ENCODE results near the gene UMPS. TPM values are rescaled to one million over a fixed set of nuclear protein-coding genes. Genes with fewer than 3 reads are reported as not detected.

The UMPS gene
- total and polyA plus RNA-seq, 9 of the 15 experiments (the other 6 are each of a cell fraction or from before 2014, with no cell fraction given), result 28.9 to 91.0 (median 45.9) TPM

- TF ChIP-seq AFF4 (CRISPR knock-in tag; IDR thresholded peaks at IDR 0.05), result no peak
- TF ChIP-seq GABPB2 (CRISPR knock-in tag; conservative IDR thresholded peaks at IDR 0.05), result no peak
- TF ChIP-seq TAL1 (IDR thresholded peaks at IDR 0.05), result no peak
- TF ChIP-seq ZNF175 (CRISPR knock-in tag; IDR thresholded peaks at IDR 0.05; ENCODE audit: low read depth), result no peak
- TF ChIP-seq TCF3 (CRISPR knock-in tag; IDR thresholded peaks at IDR 0.05), result no peak
- TF ChIP-seq C11orf30 (IDR thresholded peaks at IDR 0.05; ENCODE audit: low read depth), result no peak
- no peak for TF ChIP-seq ESRRB (CRISPR knock-in tag; IDR thresholded peaks at IDR 0.05; ENCODE audit: borderline replicate concordance)
- TF ChIP-seq CBX5 (IDR thresholded peaks at IDR 0.05; ENCODE audit: borderline replicate concordance, low read depth), result no peak
- no peak for TF ChIP-seq PTRF (tag; IDR thresholded peaks at IDR 0.05)
- no peak for TF ChIP-seq FOXJ3 (CRISPR knock-in tag; IDR thresholded peaks at IDR 0.05)
- no peak for TF ChIP-seq TAF9B (IDR thresholded peaks at IDR 0.05; ENCODE audit: partially characterized antibody)
- TF ChIP-seq ZNF121 (CRISPR knock-in tag; conservative IDR thresholded peaks at IDR 0.05), result no peak
- TF ChIP-seq NCOA6 (IDR thresholded peaks at IDR 0.05), result no peak
Measured at GRCh38 chr3:124699686-124700396, 30.4 kb upstream of the UMPS start (continued).
